ENCODE results near the gene DHRSX. TPM values are rescaled to one million over a fixed set of nuclear protein-coding genes. Genes with fewer than 3 reads are reported as not detected.
"Not testable (repeated sequence)": the region's sequence is repeated elsewhere in the genome, so short reads cannot be mapped to it uniquely, and the experiment has no call there.

The DHRSX gene
- total and polyA plus RNA-seq, 2 donors (not counting 1 experiment from before 2014, with no cell fraction given) = 23.7 to 25.6 TPM

DNA sequence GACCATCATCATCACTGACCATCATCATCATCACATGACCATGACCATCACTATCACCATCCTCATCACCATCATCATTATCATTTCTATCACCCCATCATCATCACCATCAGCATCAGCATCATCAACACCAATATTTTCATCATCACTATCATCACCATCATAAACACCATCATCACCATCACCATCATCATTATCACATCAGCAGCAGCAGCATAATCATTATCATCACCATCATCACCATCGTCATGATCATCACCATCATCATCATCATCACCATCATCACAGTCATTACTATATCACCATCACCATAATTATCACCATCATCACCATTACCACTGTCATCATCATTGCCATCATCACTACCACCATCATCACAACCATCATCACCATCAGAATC is 117.6 kb downstream of the DHRSX start:
- H3K36me3 ChIP-seq (ENCODE audit: control insufficient read depth, insufficient read depth, low read length) = no peaks in the 10 kb centered on the region
- H3K27me3 ChIP-seq (ENCODE audit: control insufficient read depth, insufficient read depth, low read length) = no peaks in the 10 kb centered on the region
- H2AFZ ChIP-seq (ENCODE audit: low read length) = no peak overlapping the region
- no peak overlapping the region for H3K4me3 ChIP-seq (replicated peaks in 1 of 4; ENCODE audit: control extremely low read depth in 1 of 4, insufficient read depth in 1 of 4, low read depth in 3 of 4, low read length in 4 of 4)
- no peak overlapping the region for H3K4me2 ChIP-seq (ENCODE audit: extremely low read depth, insufficient read depth, low read length)
- H4K20me1 ChIP-seq (ENCODE audit: control insufficient read depth, extremely low read depth, insufficient read depth, low read length) = no peaks in the 10 kb centered on the region
- no peaks in the 10 kb centered on the region for H3K9me3 ChIP-seq (ENCODE audit: control insufficient read depth, insufficient read depth, low read depth, low read length)
- H3K4me1 ChIP-seq (ENCODE audit: control insufficient read depth, extremely low read depth, insufficient read depth, low read length) = no peaks in the 10 kb centered on the region
- no peak for DNase-seq (ENCODE audit: low read depth in 2 of 2)
- no peak overlapping the region for H3K9ac ChIP-seq (ENCODE audit: insufficient read depth, low read length)
- no peaks in the 10 kb centered on the region for H3K79me2 ChIP-seq (ENCODE audit: control insufficient read depth, insufficient read depth, low read length)
- H3K27ac ChIP-seq (ENCODE audit: insufficient read depth, low read length) = no peak overlapping the region
- TF ChIP-seq, protein P1, sequence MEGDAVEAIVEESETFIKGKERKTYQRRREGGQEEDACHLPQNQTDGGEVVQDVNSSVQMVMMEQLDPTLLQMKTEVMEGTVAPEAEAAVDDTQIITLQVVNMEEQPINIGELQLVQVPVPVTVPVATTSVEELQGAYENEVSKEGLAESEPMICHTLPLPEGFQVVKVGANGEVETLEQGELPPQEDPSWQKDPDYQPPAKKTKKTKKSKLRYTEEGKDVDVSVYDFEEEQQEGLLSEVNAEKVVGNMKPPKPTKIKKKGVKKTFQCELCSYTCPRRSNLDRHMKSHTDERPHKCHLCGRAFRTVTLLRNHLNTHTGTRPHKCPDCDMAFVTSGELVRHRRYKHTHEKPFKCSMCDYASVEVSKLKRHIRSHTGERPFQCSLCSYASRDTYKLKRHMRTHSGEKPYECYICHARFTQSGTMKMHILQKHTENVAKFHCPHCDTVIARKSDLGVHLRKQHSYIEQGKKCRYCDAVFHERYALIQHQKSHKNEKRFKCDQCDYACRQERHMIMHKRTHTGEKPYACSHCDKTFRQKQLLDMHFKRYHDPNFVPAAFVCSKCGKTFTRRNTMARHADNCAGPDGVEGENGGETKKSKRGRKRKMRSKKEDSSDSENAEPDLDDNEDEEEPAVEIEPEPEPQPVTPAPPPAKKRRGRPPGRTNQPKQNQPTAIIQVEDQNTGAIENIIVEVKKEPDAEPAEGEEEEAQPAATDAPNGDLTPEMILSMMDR (conservative IDR thresholded peaks at IDR 0.05 in 1 of 2, IDR thresholded peaks at IDR 0.05 in 1 of 2; ENCODE audit: low read depth in 1 of 2, low read length in 2 of 2) = no peak
- TF ChIP-seq EZH2 (IDR thresholded peaks at IDR 0.05; ENCODE audit: low read length, missing control alignments) = no peak

DNA sequence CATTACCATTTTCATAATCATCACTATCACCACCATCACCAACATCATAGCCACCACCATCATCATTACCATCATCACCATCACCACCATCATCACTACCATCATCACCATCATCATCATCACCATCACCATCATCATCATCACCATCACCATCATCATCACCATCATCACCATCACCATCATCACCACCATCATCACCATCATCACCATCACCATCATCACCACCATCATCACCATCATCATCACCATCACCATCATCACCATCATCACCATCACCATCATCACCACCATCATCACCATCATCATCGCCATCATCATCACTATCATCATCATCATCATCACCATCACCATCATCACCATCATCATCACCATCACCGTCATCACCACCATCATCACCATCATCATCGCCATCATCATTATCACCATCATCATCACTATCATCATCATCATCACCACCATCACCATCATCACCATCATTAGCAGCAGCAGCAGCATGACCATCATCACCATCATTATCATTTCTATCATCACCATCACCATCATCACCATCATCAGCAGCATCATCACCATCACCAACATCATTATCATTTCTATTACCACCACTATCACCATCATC is 118.2 kb downstream of the DHRSX start:
- not testable (repeated sequence) for H3K36me3 ChIP-seq (ENCODE audit: control insufficient read depth, insufficient read depth, low read length); H2AFZ ChIP-seq (ENCODE audit: low read length); H3K79me2 ChIP-seq (ENCODE audit: control insufficient read depth, insufficient read depth, low read length); H4K20me1 ChIP-seq (ENCODE audit: control insufficient read depth, extremely low read depth, insufficient read depth, low read length); H3K27me3 ChIP-seq (ENCODE audit: control insufficient read depth, insufficient read depth, low read length); H3K27ac ChIP-seq (ENCODE audit: insufficient read depth, low read length); H3K9ac ChIP-seq (ENCODE audit: insufficient read depth, low read length); H3K4me2 ChIP-seq (ENCODE audit: extremely low read depth, insufficient read depth, low read length); DNase-seq (ENCODE audit: low read depth in 2 of 2); H3K4me3 ChIP-seq (replicated peaks in 1 of 4; ENCODE audit: control extremely low read depth in 1 of 4, insufficient read depth in 1 of 4, low read depth in 3 of 4, low read length in 4 of 4); H3K9me3 ChIP-seq (ENCODE audit: control insufficient read depth, insufficient read depth, low read depth, low read length); H3K4me1 ChIP-seq (ENCODE audit: control insufficient read depth, extremely low read depth, insufficient read depth, low read length)

DNA sequence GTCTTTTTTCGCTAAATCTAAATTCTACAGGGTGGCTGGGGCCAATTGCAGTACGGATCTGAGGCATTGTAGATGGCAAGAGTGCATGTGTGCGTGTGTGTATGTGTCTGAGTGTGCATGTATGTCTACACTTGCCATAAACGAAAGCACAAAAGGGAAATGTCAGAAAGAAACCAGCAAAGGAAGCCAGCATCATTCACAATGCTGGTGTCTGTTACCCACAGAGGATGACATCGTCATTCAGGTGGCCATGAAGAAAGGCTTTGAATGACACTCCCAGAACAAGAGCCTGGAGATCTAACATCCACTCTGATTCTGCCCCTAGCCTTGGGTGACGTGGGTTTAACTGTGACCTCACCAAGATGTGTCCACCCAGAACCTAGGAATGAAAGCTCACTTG is 124.6 kb downstream of the DHRSX start:
- H3K4me3 ChIP-seq (replicated peaks in 1 of 4; ENCODE audit: control extremely low read depth in 1 of 4, insufficient read depth in 1 of 4, low read depth in 3 of 4, low read length in 4 of 4) = no peak overlapping the region
- H3K9ac ChIP-seq (ENCODE audit: insufficient read depth, low read length) = no peak overlapping the region
- H4K20me1 ChIP-seq (ENCODE audit: control insufficient read depth, extremely low read depth, insufficient read depth, low read length) = no peaks in the 10 kb centered on the region
- TF ChIP-seq, protein P1 (conservative IDR thresholded peaks at IDR 0.05 in 1 of 2, IDR thresholded peaks at IDR 0.05 in 1 of 2; ENCODE audit: low read depth in 1 of 2, low read length in 2 of 2) = no peak
- no peak for TF ChIP-seq EZH2 (IDR thresholded peaks at IDR 0.05; ENCODE audit: low read length, missing control alignments)
- no peaks in the 10 kb centered on the region for H3K4me1 ChIP-seq (ENCODE audit: control insufficient read depth, extremely low read depth, insufficient read depth, low read length)
- DNase-seq (ENCODE audit: low read depth in 2 of 2) = no peak
- no peak overlapping the region for H2AFZ ChIP-seq (ENCODE audit: low read length)
- no peak overlapping the region for H3K4me2 ChIP-seq (ENCODE audit: extremely low read depth, insufficient read depth, low read length)
- no peaks in the 10 kb centered on the region for H3K79me2 ChIP-seq (ENCODE audit: control insufficient read depth, insufficient read depth, low read length)
- no peak overlapping the region for H3K27ac ChIP-seq (ENCODE audit: insufficient read depth, low read length)
- no peaks in the 10 kb centered on the region for H3K36me3 ChIP-seq (ENCODE audit: control insufficient read depth, insufficient read depth, low read length)
- H3K27me3 ChIP-seq (ENCODE audit: control insufficient read depth, insufficient read depth, low read length) = no peaks in the 10 kb centered on the region
- H3K9me3 ChIP-seq (ENCODE audit: control insufficient read depth, insufficient read depth, low read depth, low read length) = no peaks in the 10 kb centered on the region
